ENCODE results near the gene TBX5. TPM values are rescaled to one million over a fixed set of nuclear protein-coding genes. Genes with fewer than 3 reads are reported as not detected.
A peak's percentile ranks its signal among the peaks of the same experiment; 100 is the strongest.

TBX5 gene
- total RNA-seq, 4 donors from 2014 or later = 8.6 to 38.8 (median 28.0) TPM

DNA sequence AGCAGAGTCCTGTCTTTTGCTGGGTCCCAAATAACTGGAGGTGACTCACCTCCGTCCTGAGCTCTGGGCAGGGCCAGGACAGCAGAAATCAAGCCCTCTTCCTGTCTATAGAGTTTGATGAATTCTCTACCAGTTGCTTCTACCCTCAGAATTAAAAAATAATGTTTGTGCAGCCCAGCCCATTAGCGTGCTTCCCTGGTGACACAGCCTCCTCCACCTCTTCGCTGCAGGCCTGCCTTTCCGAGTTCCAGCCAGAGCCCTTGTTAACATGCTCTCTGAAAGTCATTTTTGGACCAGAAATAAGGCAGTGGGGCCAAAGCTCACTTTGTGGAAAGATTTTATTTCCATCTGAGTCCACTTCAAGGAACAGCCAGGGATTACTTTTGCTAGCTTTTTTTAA is 94.0 kb downstream of the TBX5 start:
- TF ChIP-seq, protein P1, sequence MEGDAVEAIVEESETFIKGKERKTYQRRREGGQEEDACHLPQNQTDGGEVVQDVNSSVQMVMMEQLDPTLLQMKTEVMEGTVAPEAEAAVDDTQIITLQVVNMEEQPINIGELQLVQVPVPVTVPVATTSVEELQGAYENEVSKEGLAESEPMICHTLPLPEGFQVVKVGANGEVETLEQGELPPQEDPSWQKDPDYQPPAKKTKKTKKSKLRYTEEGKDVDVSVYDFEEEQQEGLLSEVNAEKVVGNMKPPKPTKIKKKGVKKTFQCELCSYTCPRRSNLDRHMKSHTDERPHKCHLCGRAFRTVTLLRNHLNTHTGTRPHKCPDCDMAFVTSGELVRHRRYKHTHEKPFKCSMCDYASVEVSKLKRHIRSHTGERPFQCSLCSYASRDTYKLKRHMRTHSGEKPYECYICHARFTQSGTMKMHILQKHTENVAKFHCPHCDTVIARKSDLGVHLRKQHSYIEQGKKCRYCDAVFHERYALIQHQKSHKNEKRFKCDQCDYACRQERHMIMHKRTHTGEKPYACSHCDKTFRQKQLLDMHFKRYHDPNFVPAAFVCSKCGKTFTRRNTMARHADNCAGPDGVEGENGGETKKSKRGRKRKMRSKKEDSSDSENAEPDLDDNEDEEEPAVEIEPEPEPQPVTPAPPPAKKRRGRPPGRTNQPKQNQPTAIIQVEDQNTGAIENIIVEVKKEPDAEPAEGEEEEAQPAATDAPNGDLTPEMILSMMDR (IDR thresholded peaks at IDR 0.05) = no peak
- no peak for TF ChIP-seq EP300 (IDR thresholded peaks at IDR 0.05)
- no peak for TF ChIP-seq POLR2A (IDR thresholded peaks at IDR 0.05)
- TF ChIP-seq POLR2AphosphoS5 (IDR thresholded peaks at IDR 0.05) = no peak
- H3K27ac ChIP-seq = no peak overlapping the region
- H3K27me3 ChIP-seq = peaks cover 5% of the 10 kb centered on the region
- H3K4me1 ChIP-seq = no peaks in the 10 kb centered on the region
- 40% methylated on average over 1 of the region's 4 CpGs; no CpG with 5 or more reads in 1 of the 2 donors for WGBS, 2 donors (ENCODE audit: low coverage in 1 of 2)
- H3K4me3 ChIP-seq = no peak overlapping the region
- no peaks in the 10 kb centered on the region for H3K9me3 ChIP-seq
- H3K36me3 ChIP-seq = no peaks in the 10 kb centered on the region
- ATAC-seq = peak; percentile 31

DNA sequence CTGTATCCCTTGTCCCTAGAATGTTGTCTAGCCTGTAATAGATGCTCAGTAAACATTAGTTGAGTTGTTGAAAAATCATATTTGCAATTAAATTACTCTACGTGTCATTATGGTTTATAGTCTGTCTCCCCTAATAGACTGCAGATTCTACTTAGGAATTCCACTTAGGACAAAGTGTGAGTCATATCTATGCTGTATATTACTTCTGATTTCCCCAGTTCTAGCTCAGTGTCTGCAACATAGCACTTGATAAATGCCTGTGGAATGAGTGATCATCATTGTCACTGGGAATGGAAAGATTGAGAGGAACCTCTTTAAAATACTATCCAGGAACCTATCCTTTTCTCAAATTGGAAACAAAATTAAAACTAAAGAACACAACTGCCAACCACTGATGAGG is 99.3 kb downstream of the TBX5 start:
- no peak overlapping the region for H3K27ac ChIP-seq
- no peaks in the 10 kb centered on the region for H3K4me1 ChIP-seq
- no peak for TF ChIP-seq POLR2A (IDR thresholded peaks at IDR 0.05)
- no peak for TF ChIP-seq POLR2AphosphoS5 (IDR thresholded peaks at IDR 0.05)
- TF ChIP-seq, protein P1 (IDR thresholded peaks at IDR 0.05) = no peak
- TF ChIP-seq EP300 (IDR thresholded peaks at IDR 0.05) = no peak
- H3K27me3 ChIP-seq = peaks cover 24% of the 10 kb centered on the region
- ATAC-seq = no peak
- no peak overlapping the region for H3K4me3 ChIP-seq
- 0 to 10% methylated on average over 1 of the region's 1 CpG for WGBS, 2 donors (ENCODE audit: low coverage in 1 of 2)
- H3K9me3 ChIP-seq = peaks cover 0 to 5% (median 0%) of the 10 kb centered on the region in 3 donors
- no peaks in the 10 kb centered on the region for H3K36me3 ChIP-seq

DNA sequence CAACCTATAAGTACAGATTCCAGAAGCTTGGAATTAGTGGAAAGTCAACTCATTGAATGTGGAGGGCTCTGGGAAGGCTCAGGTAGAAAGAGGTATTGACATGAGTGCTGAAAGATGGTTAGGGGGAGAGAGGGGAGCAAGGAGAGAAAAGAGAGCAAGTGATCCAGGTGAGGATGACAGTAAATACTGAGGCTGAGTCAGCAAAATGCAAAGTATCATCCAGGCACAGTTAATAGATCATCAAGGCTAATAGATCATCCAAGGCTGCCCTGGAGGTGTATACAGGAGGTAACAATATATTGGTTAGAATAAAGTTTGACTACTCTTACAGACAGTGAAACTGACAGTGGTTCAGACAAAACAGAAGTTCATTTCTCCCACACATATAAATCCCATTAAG is 100.5 kb downstream of the TBX5 start:
- no peak overlapping the region for H3K27ac ChIP-seq
- ATAC-seq = no peak
- H3K36me3 ChIP-seq = no peaks in the 10 kb centered on the region
- TF ChIP-seq POLR2AphosphoS5 (IDR thresholded peaks at IDR 0.05) = no peak
- TF ChIP-seq, protein P1 (IDR thresholded peaks at IDR 0.05) = no peak
- TF ChIP-seq POLR2A (IDR thresholded peaks at IDR 0.05) = no peak
- TF ChIP-seq EP300 (IDR thresholded peaks at IDR 0.05) = no peak
- H3K4me1 ChIP-seq = no peaks in the 10 kb centered on the region
- H3K27me3 ChIP-seq = peaks cover 24% of the 10 kb centered on the region
- H3K9me3 ChIP-seq = peaks cover 0 to 5% (median 0%) of the 10 kb centered on the region in 3 donors
- H3K4me3 ChIP-seq = no peak overlapping the region
